SK-N-SH treated with all-trans-retinoic acid at 6 μM for 48 hours (cell line): ENCODE measurements around the gene IL20RA.

Source experiments
- ATAC-seq: fragments of 200-7000 bp; cut with Tn5 transposase; 3 replicates; pipeline ENCODE4 v1.9.1; 2020; ENCODE audit warnings: mild to moderate bottlenecking, moderate library complexity
- BACH2 ChIP-seq: fragments of 250-450 bp; sonication (Bioruptor Pico); IDR thresholded peaks from 2 replicates; pipeline ENCODE4 v1.9.0; 2021; ENCODE audit warnings: mild to moderate bottlenecking, borderline replicate concordance
- CSDC2 ChIP-seq: fragments of 250-450 bp; sonication (Bioruptor Pico); IDR thresholded peaks from 2 replicates; pipeline ENCODE4 v1.5.0; 2020; ENCODE audit warnings: mild to moderate bottlenecking, moderate library complexity
- ESRRG ChIP-seq: fragments of 250-450 bp; sonication (Bioruptor Pico); IDR thresholded peaks from 2 replicates; pipeline ENCODE4 v1.6.1; 2021; ENCODE audit warnings: mild to moderate bottlenecking
- GLIS3 ChIP-seq: fragments of 250-450 bp; sonication (Bioruptor Pico); IDR thresholded peaks from 2 replicates; pipeline ENCODE4 v1.5.0; 2020; ENCODE audit warnings: mild to moderate bottlenecking, moderate library complexity
- ISL1 ChIP-seq: fragments of 250-450 bp; sonication (Bioruptor Pico); IDR thresholded peaks from 2 replicates; pipeline ENCODE4 v2.1.2; 2022; ENCODE audit warnings: mild to moderate bottlenecking, moderate library complexity
- OSR1 ChIP-seq: fragments of 250-450 bp; sonication (Bioruptor Pico); IDR thresholded peaks from 2 replicates; pipeline ENCODE4 v1.8.0; 2022; ENCODE audit warnings: moderate library complexity, mild to moderate bottlenecking, inconsistent platforms
- PPARA ChIP-seq: fragments of 250-450 bp; sonication (Bioruptor Pico); IDR thresholded peaks from 2 replicates; pipeline ENCODE4 v1.5.0; 2020; ENCODE audit warnings: mild to moderate bottlenecking, borderline replicate concordance
- RARB ChIP-seq: fragments of 250-450 bp; sonication (Bioruptor Pico); IDR thresholded peaks from 2 replicates; pipeline ENCODE4 v1.8.0; 2021; ENCODE audit warnings: mild to moderate bottlenecking, moderate library complexity
- SNAI2 ChIP-seq: fragments of 250-450 bp; sonication (Bioruptor Pico); IDR thresholded peaks from 2 replicates; pipeline ENCODE4 v1.5.0; 2020; ENCODE audit warnings: mild to moderate bottlenecking, moderate library complexity
- TCF4 ChIP-seq: fragments of 250-450 bp; sonication (Bioruptor Pico); IDR thresholded peaks from 2 replicates; pipeline ENCODE4 v1.8.0; 2021; ENCODE audit warnings: mild to moderate bottlenecking, moderate library complexity, borderline replicate concordance
- TOX ChIP-seq: fragments of 250-450 bp; sonication (Bioruptor Pico); IDR thresholded peaks from 2 replicates; pipeline ENCODE4 v1.8.0; 2021; ENCODE audit warnings: mild to moderate bottlenecking, moderate library complexity, borderline replicate concordance
- ZC3H10 ChIP-seq: fragments of 250-450 bp; sonication (Bioruptor Pico); IDR thresholded peaks from 2 replicates; pipeline ENCODE4 v1.5.1; 2021; ENCODE audit warnings: mild to moderate bottlenecking, moderate library complexity
- ZFP3 ChIP-seq: fragments of 250-450 bp; sonication (Bioruptor Pico); IDR thresholded peaks from 2 replicates; pipeline ENCODE4 v1.5.0; 2020; ENCODE audit warnings: mild to moderate bottlenecking, moderate library complexity
- ZFP30 ChIP-seq: fragments of 450-650 bp; formaldehyde crosslinking; IDR thresholded peaks from 2 replicates; pipeline ENCODE4 v1.5.0; 2022; ENCODE audit warnings: mild to moderate bottlenecking, moderate library complexity
- ZNF565 ChIP-seq: fragments of 450-650 bp; formaldehyde crosslinking; conservative IDR thresholded peaks from 2 replicates; pipeline ENCODE4 v1.5.0; 2020; ENCODE audit warnings: low read depth, mild to moderate bottlenecking, moderate library complexity
- ZNF70 ChIP-seq: fragments of 450-650 bp; formaldehyde crosslinking; IDR thresholded peaks from 2 replicates; pipeline ENCODE4 v1.5.0; 2020; ENCODE audit warnings: mild to moderate bottlenecking, moderate library complexity
- ZNF8 ChIP-seq: fragments of 450-650 bp; formaldehyde crosslinking; IDR thresholded peaks from 2 replicates; pipeline ENCODE4 v1.5.0; 2020; ENCODE audit warnings: mild to moderate bottlenecking, moderate library complexity
- TF ChIP-seq, protein P1 (sequence below): fragments of 250-450 bp; sonication (Bioruptor Pico); IDR thresholded peaks from 2 replicates; pipeline ENCODE4 v1.8.0; 2021; ENCODE audit warnings: low read depth, mild to moderate bottlenecking, moderate library complexity, borderline replicate concordance
- TF ChIP-seq, protein P2 (sequence below): fragments of 250-450 bp; sonication (Bioruptor Pico); IDR thresholded peaks from 2 replicates; pipeline ENCODE4 v1.5.1; 2020; ENCODE audit warnings: low read depth, mild to moderate bottlenecking, moderate library complexity
- TF ChIP-seq, protein P3 (sequence below): fragments of 250-450 bp; sonication (Bioruptor Pico); IDR thresholded peaks from 2 replicates; pipeline ENCODE4 v1.5.1; 2021; ENCODE audit warnings: mild to moderate bottlenecking, moderate library complexity

Gene IL20RA

DNA sequence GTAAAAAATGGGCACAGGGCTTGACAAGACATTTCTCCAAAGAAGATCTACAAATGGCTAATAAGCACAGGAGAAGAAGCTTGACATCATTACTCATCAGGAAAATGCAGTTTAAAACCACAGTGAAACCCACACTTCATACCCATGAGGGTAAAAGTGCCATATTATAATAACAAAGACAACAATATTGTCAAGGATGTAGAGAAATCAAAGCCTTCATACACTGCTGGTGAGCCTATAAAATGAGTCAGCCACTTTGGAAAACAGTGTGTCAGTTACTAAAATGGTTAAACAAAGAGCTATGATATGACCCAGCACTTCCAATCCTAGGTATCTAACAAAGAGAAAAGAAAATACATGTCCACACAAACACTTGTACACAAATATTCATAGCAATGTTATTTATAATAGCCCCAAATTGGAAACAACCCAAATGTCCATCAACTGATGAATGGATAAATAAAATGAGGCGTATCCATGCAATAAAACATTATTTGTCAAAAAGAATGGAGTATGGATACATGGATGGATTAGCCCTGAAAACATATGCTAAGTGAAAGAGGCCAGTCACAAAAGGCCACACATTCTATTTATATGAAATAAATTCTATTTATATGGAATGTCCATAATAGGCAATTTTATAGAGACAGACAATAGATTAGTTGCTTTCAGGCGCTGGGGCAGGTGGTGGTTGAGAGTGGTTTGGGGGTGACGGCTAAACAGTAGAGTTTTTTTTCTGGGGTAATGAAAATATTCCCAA lies 11.5 kb upstream of the IL20RA start:
- TF ChIP-seq ISL1, result no peak
- TF ChIP-seq, protein P1, sequence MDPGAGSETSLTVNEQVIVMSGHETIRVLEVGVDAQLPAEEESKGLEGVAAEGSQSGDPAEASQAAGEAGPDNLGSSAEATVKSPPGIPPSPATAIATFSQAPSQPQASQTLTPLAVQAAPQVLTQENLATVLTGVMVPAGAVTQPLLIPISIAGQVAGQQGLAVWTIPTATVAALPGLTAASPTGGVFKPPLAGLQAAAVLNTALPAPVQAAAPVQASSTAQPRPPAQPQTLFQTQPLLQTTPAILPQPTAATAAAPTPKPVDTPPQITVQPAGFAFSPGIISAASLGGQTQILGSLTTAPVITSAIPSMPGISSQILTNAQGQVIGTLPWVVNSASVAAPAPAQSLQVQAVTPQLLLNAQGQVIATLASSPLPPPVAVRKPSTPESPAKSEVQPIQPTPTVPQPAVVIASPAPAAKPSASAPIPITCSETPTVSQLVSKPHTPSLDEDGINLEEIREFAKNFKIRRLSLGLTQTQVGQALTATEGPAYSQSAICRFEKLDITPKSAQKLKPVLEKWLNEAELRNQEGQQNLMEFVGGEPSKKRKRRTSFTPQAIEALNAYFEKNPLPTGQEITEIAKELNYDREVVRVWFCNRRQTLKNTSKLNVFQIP, result no peak
- no peak for TF ChIP-seq SNAI2 (CRISPR knock-in tag)
- no peak for TF ChIP-seq BACH2 (CRISPR knock-in tag)
- TF ChIP-seq OSR1 (CRISPR knock-in tag), result no peak
- TF ChIP-seq GLIS3 (CRISPR knock-in tag), result no peak
- TF ChIP-seq, protein P2, sequence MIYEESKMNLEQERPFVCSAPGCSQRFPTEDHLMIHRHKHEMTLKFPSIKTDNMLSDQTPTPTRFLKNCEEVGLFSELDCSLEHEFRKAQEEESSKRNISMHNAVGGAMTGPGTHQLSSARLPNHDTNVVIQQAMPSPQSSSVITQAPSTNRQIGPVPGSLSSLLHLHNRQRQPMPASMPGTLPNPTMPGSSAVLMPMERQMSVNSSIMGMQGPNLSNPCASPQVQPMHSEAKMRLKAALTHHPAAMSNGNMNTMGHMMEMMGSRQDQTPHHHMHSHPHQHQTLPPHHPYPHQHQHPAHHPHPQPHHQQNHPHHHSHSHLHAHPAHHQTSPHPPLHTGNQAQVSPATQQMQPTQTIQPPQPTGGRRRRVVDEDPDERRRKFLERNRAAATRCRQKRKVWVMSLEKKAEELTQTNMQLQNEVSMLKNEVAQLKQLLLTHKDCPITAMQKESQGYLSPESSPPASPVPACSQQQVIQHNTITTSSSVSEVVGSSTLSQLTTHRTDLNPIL, result no peak
- no peak for TF ChIP-seq ESRRG (CRISPR knock-in tag)
- TF ChIP-seq ZFP3 (CRISPR knock-in tag), result no peak
- ATAC-seq, result no peak

DNA sequence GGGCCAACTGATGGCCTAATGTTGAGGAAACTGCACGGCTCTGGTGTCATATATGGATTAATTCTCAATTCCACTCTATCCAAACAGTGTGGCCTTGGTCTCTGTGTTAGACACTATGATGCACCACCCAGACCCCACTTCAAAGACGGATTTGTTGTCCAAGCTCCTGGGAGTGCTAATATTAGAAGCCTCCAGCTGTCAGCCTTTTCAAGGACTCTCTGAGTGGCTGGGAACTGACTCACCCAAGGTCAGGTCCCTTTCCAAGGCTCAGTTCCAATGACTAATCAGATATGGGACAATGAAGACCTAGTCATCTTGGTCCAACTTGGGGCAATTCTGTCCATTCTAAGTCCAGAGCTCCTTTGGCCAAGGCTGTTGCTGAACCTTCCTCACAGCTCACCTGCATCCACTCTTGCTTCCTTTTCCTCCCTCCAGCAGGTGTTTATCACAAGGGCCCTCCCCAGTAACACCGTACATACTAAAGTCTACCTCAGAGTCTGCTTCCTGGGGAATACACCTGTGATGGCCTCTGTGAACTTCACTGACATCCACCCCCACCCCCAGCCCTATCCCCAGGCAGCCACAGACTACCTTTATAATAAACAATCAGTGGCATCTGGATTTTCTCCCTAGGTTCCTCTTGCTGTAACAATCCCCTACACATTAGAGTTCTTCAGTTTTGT lies 7.2 kb upstream of the IL20RA start:
- TF ChIP-seq, protein P2, result no peak
- no peak for TF ChIP-seq TCF4 (CRISPR knock-in tag)
- no peak for TF ChIP-seq ESRRG (CRISPR knock-in tag)
- TF ChIP-seq BACH2 (CRISPR knock-in tag), result no peak
- TF ChIP-seq ZC3H10, result no peak
- no peak for TF ChIP-seq CSDC2 (CRISPR knock-in tag)
- no peak for TF ChIP-seq ZFP3 (CRISPR knock-in tag)
- TF ChIP-seq RARB, result no peak
- no peak for TF ChIP-seq ZFP30 (CRISPR knock-in tag)
- TF ChIP-seq ZNF70 (CRISPR knock-in tag), result no peak
- TF ChIP-seq ISL1, result no peak
- TF ChIP-seq, protein P1, result no peak
- TF ChIP-seq TOX (CRISPR knock-in tag), result no peak
- TF ChIP-seq SNAI2 (CRISPR knock-in tag), result no peak

DNA sequence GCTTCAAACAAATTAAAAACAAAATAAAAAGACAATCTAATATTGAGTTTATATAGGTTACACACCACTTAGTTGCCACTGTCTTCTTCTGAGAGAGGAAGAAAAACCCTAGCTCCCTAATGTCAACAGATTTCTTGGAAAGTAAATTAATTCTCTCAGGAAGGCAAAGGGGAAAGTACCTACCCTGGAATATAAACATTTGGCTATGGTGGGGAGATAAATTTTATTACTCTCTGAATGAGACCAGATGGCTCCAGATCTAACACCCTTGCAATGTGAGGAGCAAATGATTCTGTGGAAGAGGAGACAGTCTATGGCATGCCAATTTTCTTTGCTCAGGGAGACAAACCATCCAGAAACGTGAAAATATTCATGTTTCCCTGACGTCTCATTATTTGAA lies 4.3 kb upstream of the IL20RA start:
- ATAC-seq, result no peak
- TF ChIP-seq ESRRG (CRISPR knock-in tag), result no peak
- TF ChIP-seq, protein P3, sequence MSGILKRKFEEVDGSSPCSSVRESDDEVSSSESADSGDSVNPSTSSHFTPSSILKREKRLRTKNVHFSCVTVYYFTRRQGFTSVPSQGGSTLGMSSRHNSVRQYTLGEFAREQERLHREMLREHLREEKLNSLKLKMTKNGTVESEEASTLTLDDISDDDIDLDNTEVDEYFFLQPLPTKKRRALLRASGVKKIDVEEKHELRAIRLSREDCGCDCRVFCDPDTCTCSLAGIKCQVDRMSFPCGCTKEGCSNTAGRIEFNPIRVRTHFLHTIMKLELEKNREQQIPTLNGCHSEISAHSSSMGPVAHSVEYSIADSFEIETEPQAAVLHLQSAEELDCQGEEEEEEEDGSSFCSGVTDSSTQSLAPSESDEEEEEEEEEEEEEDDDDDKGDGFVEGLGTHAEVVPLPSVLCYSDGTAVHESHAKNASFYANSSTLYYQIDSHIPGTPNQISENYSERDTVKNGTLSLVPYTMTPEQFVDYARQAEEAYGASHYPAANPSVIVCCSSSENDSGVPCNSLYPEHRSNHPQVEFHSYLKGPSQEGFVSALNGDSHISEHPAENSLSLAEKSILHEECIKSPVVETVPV (CRISPR knock-in tag), result no peak
- no peak for TF ChIP-seq ZFP3 (CRISPR knock-in tag)
- TF ChIP-seq RARB, result no peak
- TF ChIP-seq TCF4 (CRISPR knock-in tag), result no peak
- TF ChIP-seq ZNF565 (CRISPR knock-in tag), result no peak
- no peak for TF ChIP-seq ZNF8 (CRISPR knock-in tag)
- TF ChIP-seq, protein P2, result no peak
- TF ChIP-seq ZNF70 (CRISPR knock-in tag), result no peak
- no peak for TF ChIP-seq PPARA (CRISPR knock-in tag)
- no peak for TF ChIP-seq ZC3H10
- TF ChIP-seq CSDC2 (CRISPR knock-in tag), result no peak

More for the DNA sequence above, 7.2 kb upstream of the IL20RA start:
- ATAC-seq, result no peak
